Occipital lobe (tissue), 2 donors: ENCODE results near the gene CHKA. TPM values are rescaled to one million over a fixed set of nuclear protein-coding genes. Genes with fewer than 3 reads are reported as not detected.
A peak's percentile ranks its signal among the peaks of the same experiment; 100 is the strongest.

Experiments
- DNase-seq: peaks from one replicate; lab custom pipeline; 2025; lab: John Stamatoyannopoulos, UW
- total RNA-seq: library from RNA; depleted of rRNA; stranded (reverse); fragments of >200 nt; gene quantifications from one replicate; pipeline ENCODE4 v1.2.3, GENCODE V29; 2014

The CHKA gene
- total RNA-seq, 1 donor from 2014 or later = 32.8 TPM

GRCh38 chr11:68047437-68048290, 73.5 kb downstream of the CHKA start:
- no peak for DNase-seq

- DNase-seq = no peak
Observed at GRCh38 chr11:68044898-68045351, 76.3 kb downstream of the CHKA start.

- DNase-seq = no peak
Observed at GRCh38 chr11:68044145-68044813, 76.9 kb downstream of the CHKA start.

GRCh38 chr11:68043349-68044144, 77.6 kb downstream of the CHKA start:
- DNase-seq = no peak

GRCh38 chr11:68043029-68043348, 78.2 kb downstream of the CHKA start:
- no peak for DNase-seq

GRCh38 chr11:68042219-68043028, 78.8 kb downstream of the CHKA start:
- no peak for DNase-seq

GRCh38 chr11:68041617-68042218, 79.5 kb downstream of the CHKA start:
- DNase-seq = no peak

- no peak for DNase-seq
Observed at GRCh38 chr11:68040957-68041591, 80.1 kb downstream of the CHKA start.

- no peak for DNase-seq
Observed at GRCh38 chr11:68040101-68040956, 80.9 kb downstream of the CHKA start.

- DNase-seq = no peak
Observed at GRCh38 chr11:68039526-68040086, 81.6 kb downstream of the CHKA start.

- DNase-seq = peak; percentile 36
Observed at GRCh38 chr11:68038718-68039525, 82.3 kb downstream of the CHKA start, which contains the start of gene TCIRG1. TCIRG1 (plus strand) TSS chr11:68039025; CDS start chr11:68041272, 2,247 bp downstream.

- no peak for DNase-seq
Observed at GRCh38 chr11:68038226-68038717, 82.9 kb downstream of the CHKA start.

GRCh38 chr11:68037411-68038225, 83.6 kb downstream of the CHKA start:
- DNase-seq = no peak

- DNase-seq = no peak
Observed at GRCh38 chr11:68036717-68037239, 84.4 kb downstream of the CHKA start.

- DNase-seq = no peak
Observed at GRCh38 chr11:68036141-68036716, 85.0 kb downstream of the CHKA start.

GRCh38 chr11:68035266-68035876, 85.8 kb downstream of the CHKA start:
- DNase-seq = no peak
